Urinary bladder (tissue), 4 donors: Measurements from ENCODE around the gene FOXD4L5. TPM values are rescaled to one million over a fixed set of nuclear protein-coding genes. Genes with fewer than 3 reads are reported as not detected.
"Not testable (repeated sequence)": the region's sequence is repeated elsewhere in the genome, so short reads cannot be mapped to it uniquely, and the experiment has no call there.

Experiments
- DNase-seq: peaks from one replicate; pipeline ENCODE4 v3.0.0-alpha.2; 2015; ENCODE audit errors: extremely low spot score
- H3K27ac ChIP-seq: one replicate; pipeline ENCODE4 v1.5.1; 2013; ENCODE audit warnings: low read depth, mild to moderate bottlenecking, moderate library complexity
- H3K36me3 ChIP-seq: one replicate; pipeline ENCODE4 v1.6.1; 2013; ENCODE audit warnings: mild to moderate bottlenecking, moderate library complexity; ENCODE audit not compliant: insufficient read depth
- H3K4me1 ChIP-seq: one replicate; pipeline ENCODE4 v1.6.1; 2013; ENCODE audit warnings: mild to moderate bottlenecking, moderate library complexity; ENCODE audit not compliant: insufficient read depth
- H3K4me3 ChIP-seq: one replicate; pipeline ENCODE4 v1.5.1; 2013; ENCODE audit warnings: low read depth, low read length
- WGBS: extraction: QIAGEN DNeasy Blood & Tissue Kit; methylation state at CpG from one replicate; pipeline ENCODE4 v1.1.7; 2013; 5-methylcytosine and 5-hydroxymethylcytosine counted together
- polyA plus RNA-seq: library from polyadenylated mRNA; stranded (reverse); fragments of 200-250 nt; gene quantifications from one replicate; pipeline ENCODE4 v1.2.3, GENCODE V29; 2013
- small RNA-seq: library from RNA; depleted of rRNA; stranded (forward); fragments of <200 nt; gene quantifications from one replicate; pipeline ENCODE3, GENCODE V24; 2014
- total RNA-seq: library from RNA; depleted of rRNA; stranded (reverse); fragments of >200 nt; gene quantifications from one replicate; pipeline ENCODE4 v1.2.3, GENCODE V29; 2014
- donor health status: healthy with polysubstance abuse.
- donor health status: healthy.

Gene FOXD4L5
- total RNA-seq (0.05 TPM), polyA plus RNA-seq (not detected)

DNA sequence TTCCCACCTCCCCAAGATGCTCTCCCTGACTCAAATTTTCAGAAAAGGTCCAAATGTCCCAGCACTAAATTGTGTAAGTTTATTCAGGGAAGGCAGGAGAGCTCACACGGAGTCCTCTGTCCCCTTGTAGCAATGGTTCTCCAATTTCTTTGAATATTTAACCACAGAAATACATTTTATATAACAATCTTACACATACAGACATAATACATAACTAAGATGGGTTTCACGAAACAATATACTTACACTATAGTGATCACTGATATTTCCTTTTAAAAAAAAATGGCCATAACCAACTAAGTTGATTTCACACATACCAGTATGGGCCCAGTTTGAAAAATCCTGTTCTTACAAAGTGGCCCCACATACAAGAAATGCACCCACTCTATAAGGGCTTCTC lies at the start of gene FOXD4L5:
TSS of gene FOXD4L5 (minus strand) at position 101 of the 400 bp plus-strand sequence. CDS start 832 bp downstream, outside the sequence.
- WGBS: 88% methylated on average over 1 of the region's 2 CpGs
- H3K4me1 ChIP-seq, H3K4me3 ChIP-seq, DNase-seq, H3K27ac ChIP-seq, H3K36me3 ChIP-seq: not testable (repeated sequence)

DNA sequence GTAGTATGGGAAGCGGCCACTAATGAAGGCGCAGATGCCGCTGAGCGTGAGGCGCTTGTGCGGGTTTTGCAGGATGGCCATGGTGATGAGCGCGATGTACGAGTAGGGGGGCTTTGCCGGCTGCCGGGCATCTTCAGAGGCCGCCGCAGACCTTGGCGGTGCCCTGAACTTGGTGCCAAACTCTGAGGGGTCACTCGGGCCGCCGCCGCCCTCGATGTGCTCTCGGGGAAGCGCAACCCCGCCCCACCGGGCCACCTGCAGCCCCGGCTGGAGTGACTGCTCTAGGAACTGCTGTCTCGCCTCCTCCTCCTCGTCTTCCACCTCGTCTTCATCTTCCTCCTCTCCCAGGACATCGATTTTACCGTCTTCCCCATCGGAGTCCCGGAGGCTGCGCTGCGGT lies 1.1 kb downstream of the FOXD4L5 start:
- not testable (repeated sequence) for H3K4me1 ChIP-seq, DNase-seq, H3K36me3 ChIP-seq, H3K27ac ChIP-seq, H3K4me3 ChIP-seq
- 15% methylated on average over 13 of the region's 33 CpGs for WGBS

DNA sequence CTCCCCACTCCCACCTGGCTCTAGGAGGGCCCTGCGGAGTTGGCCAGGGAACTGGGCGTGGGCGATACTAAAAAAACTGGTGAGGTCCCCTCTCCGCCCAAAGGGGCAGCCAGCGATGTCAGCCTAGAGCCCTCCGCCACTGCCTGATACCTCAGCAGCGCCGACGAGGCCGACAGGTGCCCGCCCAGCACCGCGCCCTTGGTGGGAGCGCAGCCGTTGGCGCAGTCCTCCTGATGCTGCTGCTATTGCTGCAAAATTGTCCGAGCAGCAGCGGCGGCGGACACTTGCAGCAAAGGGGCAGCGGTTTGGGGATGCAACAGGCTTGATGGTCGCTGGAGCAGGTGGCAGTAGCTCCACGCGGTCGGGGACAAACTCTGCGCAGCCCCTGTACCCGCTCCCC lies 2.0 kb downstream of the FOXD4L5 start:
- not testable (repeated sequence) for H3K27ac ChIP-seq, H3K36me3 ChIP-seq, DNase-seq, H3K4me1 ChIP-seq, H3K4me3 ChIP-seq
- WGBS: no CpG with 5 or more reads among the region's 27 CpGs

Small RNA genes within 50 kb of the gene (small RNA-seq; reads per million reads assigned to genes)
- gene IGKV1OR9-1: not detected
